Measurements from ENCODE around the gene SPINK6. TPM values are rescaled to one million over a fixed set of nuclear protein-coding genes. Genes with fewer than 3 reads are reported as not detected.

SPINK6 gene
- total and polyA plus RNA-seq, 8 donors: not detected

- Histone ChIP-seq H3K9me3 (no peaks in the 10 kb centered on the region), H3K4me3 (no peak overlapping the region), H3K36me3 (no peaks in the 10 kb centered on the region), H3K27ac (no peak overlapping the region), H3K4me1 (peaks cover 0 to 6% (median 0%) of the 10 kb centered on the region in 4 donors), H3K27me3 (no peaks in the 10 kb centered on the region)
- WGBS, 5 donors: 46 to 70% (median 60%) methylated on average over 1 of the region's 1 CpG
- no peak for TF ChIP-seq POLR2A (IDR thresholded peaks at IDR 0.05)
- no peak for TF ChIP-seq POLR2AphosphoS5 (IDR thresholded peaks at IDR 0.05)
- TF ChIP-seq EP300 (IDR thresholded peaks at IDR 0.05): no peak
- no peak for TF ChIP-seq CTCF (IDR thresholded peaks at IDR 0.05)
- no peak for DNase-seq
- intact Hi-C loops (cut with DNase I; ENCODE audit: low total_unique reads): loop anchor here (10.0 kb wide), 1 partner anchor 198 kb away; no protein-coding TSS in a partner anchor
Observed at GRCh38 chr5:148177207-148177606, 25.6 kb upstream of the SPINK6 start.

DNA sequence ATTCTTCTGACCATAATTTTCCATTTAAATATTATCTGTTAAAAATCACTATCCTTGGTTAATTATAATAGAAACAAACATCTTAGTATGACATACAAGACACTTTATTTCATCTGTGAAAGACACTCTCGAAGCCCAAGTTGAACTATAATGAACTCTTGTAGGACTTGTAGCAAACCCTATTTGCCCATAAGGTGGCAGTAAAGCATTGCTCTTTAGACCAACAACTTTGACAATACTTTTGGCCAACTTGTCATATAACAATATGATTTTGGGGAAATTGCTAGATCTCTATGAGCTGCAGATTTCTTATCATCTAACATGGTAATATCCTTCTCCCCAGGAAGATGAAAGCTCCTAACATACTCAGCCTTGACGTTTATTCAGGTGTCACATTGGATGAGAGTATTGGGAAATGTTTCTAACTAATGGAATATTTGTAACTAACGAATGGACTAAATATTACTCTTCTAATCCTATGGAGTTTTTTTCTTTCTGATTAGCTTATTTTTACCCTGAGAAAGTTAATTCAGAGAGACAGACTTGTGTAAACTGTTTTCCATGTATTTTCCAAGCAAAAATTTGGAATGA, 23.5 kb upstream of the SPINK6 start:
- intact Hi-C loops (cut with DNase I; ENCODE audit: low total_unique reads): loop anchor here (10.0 kb wide), 1 partner anchor 195 kb away; no protein-coding TSS in a partner anchor
- no peak overlapping the region for H3K27ac ChIP-seq
- H3K27me3 ChIP-seq: no peaks in the 10 kb centered on the region
- H3K36me3 ChIP-seq: no peaks in the 10 kb centered on the region
- no peak overlapping the region for H3K4me3 ChIP-seq
- H3K9me3 ChIP-seq: no peaks in the 10 kb centered on the region
- TF ChIP-seq EP300 (IDR thresholded peaks at IDR 0.05) (no peak), POLR2AphosphoS5 (IDR thresholded peaks at IDR 0.05) (peak in 1 of 3 donors; percentile 14), CTCF (IDR thresholded peaks at IDR 0.05) (peak in 5 of 7 experiments; percentile 13 to 62 (median 60))
- peak in 1 of 2 donors; percentile 84 for DNase-seq
- peaks cover 0 to 6% (median 0%) of the 10 kb centered on the region in 4 donors for H3K4me1 ChIP-seq
- 32 to 36% (median 34%) methylated on average over 3 of the region's 3 CpGs for WGBS, 5 donors

- no peaks in the 10 kb centered on the region for H3K9me3 ChIP-seq
Observed at GRCh38 chr5:148186248-148187003, 16.4 kb upstream of the SPINK6 start.

DNA sequence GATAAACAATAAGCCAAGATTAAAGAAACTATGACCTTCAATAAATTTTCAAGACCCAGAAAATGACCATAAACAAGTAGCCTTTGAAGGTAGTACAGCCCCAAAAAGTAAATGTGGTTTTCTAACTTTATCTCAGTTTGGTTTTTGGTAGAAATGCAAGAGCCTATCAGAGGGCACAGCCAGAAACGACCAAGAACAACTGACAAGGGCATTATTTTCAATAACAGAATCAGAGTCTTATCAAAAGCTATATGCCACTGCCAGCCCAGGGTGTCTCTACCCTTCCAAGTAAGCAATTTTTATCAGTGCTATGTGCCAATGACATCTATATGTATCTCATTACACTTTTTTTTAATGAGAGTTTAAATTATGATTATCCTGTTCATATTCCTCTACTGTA, 11.8 kb upstream of the SPINK6 start:
- WGBS, 5 donors: 14 to 30% (median 17%) methylated on average over 1 of the region's 1 CpG
- no peaks in the 10 kb centered on the region for H3K4me1 ChIP-seq
- DNase-seq: no peak
- intact Hi-C loops (cut with DNase I; ENCODE audit: low total_unique reads): no loop called here
- H3K36me3 ChIP-seq: no peaks in the 10 kb centered on the region
- no peak overlapping the region for H3K27ac ChIP-seq
- no peak for TF ChIP-seq POLR2AphosphoS5 (IDR thresholded peaks at IDR 0.05)
- TF ChIP-seq POLR2A (IDR thresholded peaks at IDR 0.05): no peak
- no peak for TF ChIP-seq CTCF (IDR thresholded peaks at IDR 0.05)
- no peak for TF ChIP-seq EP300 (IDR thresholded peaks at IDR 0.05)
- H3K27me3 ChIP-seq: no peaks in the 10 kb centered on the region
- no peak overlapping the region for H3K4me3 ChIP-seq
- H3K9me3 ChIP-seq: no peaks in the 10 kb centered on the region

More at GRCh38 chr5:148186248-148187003, 16.4 kb upstream of the SPINK6 start:
- H3K27me3 ChIP-seq: no peaks in the 10 kb centered on the region
- TF ChIP-seq POLR2AphosphoS5 (IDR thresholded peaks at IDR 0.05) (peak in 2 of 3 donors; percentile 56 to 68), CTCF (IDR thresholded peaks at IDR 0.05) (no peak)
- no peaks in the 10 kb centered on the region for H3K36me3 ChIP-seq
- peak in 1 of 2 donors; percentile 20 for DNase-seq
- 52 to 62% (median 60%) methylated on average over 3 of the region's 3 CpGs for WGBS, 5 donors
- peak overlapping the region in 2 of 5 donors; percentile 65 to 66 for H3K27ac ChIP-seq
- no peak overlapping the region for H3K4me3 ChIP-seq
- intact Hi-C loops (cut with DNase I; ENCODE audit: low total_unique reads): no loop called here
- no peaks in the 10 kb centered on the region for H3K4me1 ChIP-seq
